Measurements from ENCODE around the gene LHFPL3.

DNA sequence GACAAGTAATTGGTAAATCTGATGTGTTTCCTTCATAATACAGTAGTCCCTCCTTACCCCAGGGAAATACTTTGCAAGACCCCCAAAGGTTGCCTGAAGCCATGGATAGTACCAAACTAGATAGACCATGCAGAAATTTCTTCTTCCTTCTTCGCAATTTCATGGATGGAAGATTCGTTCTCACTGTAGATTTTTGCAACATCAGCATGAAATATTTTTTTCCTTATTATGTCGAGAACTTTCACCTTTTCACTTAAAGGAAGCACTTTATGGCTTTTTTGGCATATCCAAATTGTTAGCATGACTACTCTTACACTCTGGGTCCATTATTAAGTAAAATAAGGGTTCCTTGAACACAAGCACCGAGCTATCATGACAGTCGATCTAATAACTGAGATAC lies 333.2 kb downstream of the LHFPL3 start:
- TF ChIP-seq, protein P1, sequence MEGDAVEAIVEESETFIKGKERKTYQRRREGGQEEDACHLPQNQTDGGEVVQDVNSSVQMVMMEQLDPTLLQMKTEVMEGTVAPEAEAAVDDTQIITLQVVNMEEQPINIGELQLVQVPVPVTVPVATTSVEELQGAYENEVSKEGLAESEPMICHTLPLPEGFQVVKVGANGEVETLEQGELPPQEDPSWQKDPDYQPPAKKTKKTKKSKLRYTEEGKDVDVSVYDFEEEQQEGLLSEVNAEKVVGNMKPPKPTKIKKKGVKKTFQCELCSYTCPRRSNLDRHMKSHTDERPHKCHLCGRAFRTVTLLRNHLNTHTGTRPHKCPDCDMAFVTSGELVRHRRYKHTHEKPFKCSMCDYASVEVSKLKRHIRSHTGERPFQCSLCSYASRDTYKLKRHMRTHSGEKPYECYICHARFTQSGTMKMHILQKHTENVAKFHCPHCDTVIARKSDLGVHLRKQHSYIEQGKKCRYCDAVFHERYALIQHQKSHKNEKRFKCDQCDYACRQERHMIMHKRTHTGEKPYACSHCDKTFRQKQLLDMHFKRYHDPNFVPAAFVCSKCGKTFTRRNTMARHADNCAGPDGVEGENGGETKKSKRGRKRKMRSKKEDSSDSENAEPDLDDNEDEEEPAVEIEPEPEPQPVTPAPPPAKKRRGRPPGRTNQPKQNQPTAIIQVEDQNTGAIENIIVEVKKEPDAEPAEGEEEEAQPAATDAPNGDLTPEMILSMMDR (IDR thresholded peaks at IDR 0.05; ENCODE audit: extremely low read depth in 1 of 2, insufficient read depth in 1 of 2, low read depth in 1 of 2, low read length in 2 of 2): no peak
- TF ChIP-seq JUN (IDR thresholded peaks at IDR 0.05; ENCODE audit: borderline replicate concordance, insufficient read depth, insufficient read length, low read depth) (no peak), POLR2AphosphoS5 (IDR thresholded peaks at IDR 0.05; ENCODE audit: insufficient read depth, low read depth, low read length) (no peak), POLR2A (IDR thresholded peaks at IDR 0.05; ENCODE audit: low read depth, low read length) (no peak)

All from endothelial cell of umbilical vein (primary cell).